GM12865 (cell line): ENCODE measurements around the gene P2RY8.
"Not testable (repeated sequence)": the region's sequence is repeated elsewhere in the genome, so short reads cannot be mapped to it uniquely, and the experiment has no call there.

Source experiments
- DNase-seq: peaks from one replicate; pipeline ENCODE4 v3.0.0; 2010; ENCODE audit warnings: low read depth
- H3K4me3 ChIP-seq: 2 replicates; pipeline ENCODE4 v1.5.1; 2011; ENCODE audit warnings: mild to moderate bottlenecking, low read depth, low read length, control low read depth
- TF ChIP-seq, protein P1 (sequence below): IDR thresholded peaks from 2 replicates; pipeline ENCODE4 v1.5.1; 2011; ENCODE audit warnings: low read length, control low read depth, low read depth, inconsistent platforms; ENCODE audit not compliant: insufficient read depth; ENCODE audit errors: missing control alignments

P2RY8 gene

GRCh38 chrX:1524874-1525582 lies 12.0 kb downstream of the P2RY8 start:
- H3K4me3 ChIP-seq = no peak overlapping the region
- TF ChIP-seq, protein P1, sequence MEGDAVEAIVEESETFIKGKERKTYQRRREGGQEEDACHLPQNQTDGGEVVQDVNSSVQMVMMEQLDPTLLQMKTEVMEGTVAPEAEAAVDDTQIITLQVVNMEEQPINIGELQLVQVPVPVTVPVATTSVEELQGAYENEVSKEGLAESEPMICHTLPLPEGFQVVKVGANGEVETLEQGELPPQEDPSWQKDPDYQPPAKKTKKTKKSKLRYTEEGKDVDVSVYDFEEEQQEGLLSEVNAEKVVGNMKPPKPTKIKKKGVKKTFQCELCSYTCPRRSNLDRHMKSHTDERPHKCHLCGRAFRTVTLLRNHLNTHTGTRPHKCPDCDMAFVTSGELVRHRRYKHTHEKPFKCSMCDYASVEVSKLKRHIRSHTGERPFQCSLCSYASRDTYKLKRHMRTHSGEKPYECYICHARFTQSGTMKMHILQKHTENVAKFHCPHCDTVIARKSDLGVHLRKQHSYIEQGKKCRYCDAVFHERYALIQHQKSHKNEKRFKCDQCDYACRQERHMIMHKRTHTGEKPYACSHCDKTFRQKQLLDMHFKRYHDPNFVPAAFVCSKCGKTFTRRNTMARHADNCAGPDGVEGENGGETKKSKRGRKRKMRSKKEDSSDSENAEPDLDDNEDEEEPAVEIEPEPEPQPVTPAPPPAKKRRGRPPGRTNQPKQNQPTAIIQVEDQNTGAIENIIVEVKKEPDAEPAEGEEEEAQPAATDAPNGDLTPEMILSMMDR = no peak
- no peak for DNase-seq

- not testable (repeated sequence) for H3K4me3 ChIP-seq, DNase-seq
Measured at GRCh38 chrX:1522905-1523304, 14.1 kb downstream of the P2RY8 start.

DNA sequence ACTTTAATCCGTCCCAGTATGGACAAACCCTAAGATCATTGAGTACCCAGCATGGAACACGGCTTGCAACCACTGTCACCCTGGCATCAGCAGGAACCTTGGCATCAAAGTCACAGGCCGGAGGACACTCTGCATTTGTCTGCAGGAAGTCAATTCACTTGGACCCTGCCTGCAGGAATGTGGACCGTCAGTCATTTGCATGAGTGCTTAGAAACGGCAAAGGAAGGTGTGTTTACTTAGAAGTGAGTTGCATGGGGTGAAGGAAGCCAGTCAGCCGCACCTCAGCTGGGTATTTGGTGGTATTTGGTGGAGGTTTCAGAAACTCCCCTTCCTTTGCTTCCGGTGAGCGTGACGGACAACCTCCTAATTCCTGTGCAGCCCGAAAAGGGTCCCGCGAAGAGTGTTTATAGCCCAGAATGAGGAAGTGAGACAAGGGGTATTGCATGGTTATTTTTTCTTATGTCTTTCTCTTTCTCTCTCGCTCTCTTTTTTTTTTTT lies 15.5 kb downstream of the P2RY8 start:
- TF ChIP-seq, protein P1 = no peak
- peak; percentile 97 for DNase-seq
- 0 out of 2 replicates have a peak overlapping the region, but pooled peaks have one; percentile 17 for H3K4me3 ChIP-seq

DNA sequence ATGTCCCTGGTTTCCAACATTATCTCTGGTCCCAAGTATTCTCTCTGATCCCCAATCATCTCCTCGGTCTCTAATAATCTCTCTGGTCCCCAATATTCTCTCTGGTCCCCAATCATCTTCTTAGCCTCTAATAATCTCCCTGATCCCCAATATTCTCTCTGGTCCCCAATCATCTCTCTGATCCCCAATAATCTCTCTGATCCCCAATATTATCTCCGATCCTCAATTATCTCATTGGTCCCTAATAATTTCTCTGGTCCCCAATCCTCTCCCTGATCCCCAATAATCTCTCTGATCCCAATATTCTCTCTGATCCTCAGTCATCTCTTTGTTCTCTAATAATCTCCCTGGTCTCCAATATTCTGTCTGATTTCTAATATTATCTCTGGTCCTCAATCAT lies 16.6 kb downstream of the P2RY8 start:
- TF ChIP-seq, protein P1 = no peak
- H3K4me3 ChIP-seq = no peak overlapping the region
- DNase-seq = no peak

- no peak overlapping the region for H3K4me3 ChIP-seq
- TF ChIP-seq, protein P1 = no peak
Measured at GRCh38 chrX:1519022-1519497, 17.9 kb downstream of the P2RY8 start.

GRCh38 chrX:1518512-1518911 lies 18.5 kb downstream of the P2RY8 start:
- DNase-seq = no peak
- TF ChIP-seq, protein P1 = no peak
- H3K4me3 ChIP-seq = no peak overlapping the region

More at GRCh38 chrX:1519022-1519497, 17.9 kb downstream of the P2RY8 start:
- no peak for DNase-seq

- TF ChIP-seq, protein P1 = no peak
- DNase-seq = no peak
- H3K4me3 ChIP-seq = no peak overlapping the region
Measured at GRCh38 chrX:1516596-1517104, 20.3 kb downstream of the P2RY8 start.
